Progenitor cell of endocrine pancreas (in vitro differentiated cells): ENCODE data around the gene DUSP22. TPM values are rescaled to one million over a fixed set of nuclear protein-coding genes. Genes with fewer than 3 reads are reported as not detected.

Experiments used
- DNase-seq: peaks from one replicate; pipeline ENCODE4 v3.0.0; 2021; ENCODE audit warnings: low spot score; ENCODE audit not compliant: unreplicated experiment
- H3K27ac Mint-ChIP-seq: 2 replicates; pipeline ENCODE4 v1.8.0; 2021; ENCODE audit warnings: mild to moderate bottlenecking, moderate library complexity, mixed read lengths
- H3K27me3 Mint-ChIP-seq: 2 replicates; pipeline ENCODE4 v1.8.0; 2021; ENCODE audit warnings: mixed read lengths
- H3K36me3 Mint-ChIP-seq: 2 replicates; pipeline ENCODE4 v1.8.0; 2022; ENCODE audit warnings: mixed read lengths; ENCODE audit not compliant: insufficient read depth
- H3K4me1 Mint-ChIP-seq: 2 replicates; pipeline ENCODE4 v1.8.0; 2021; ENCODE audit warnings: low read depth, mixed read lengths
- H3K4me3 Mint-ChIP-seq: 2 replicates; pipeline ENCODE4 v1.8.0; 2021; ENCODE audit warnings: low read depth, mild to moderate bottlenecking, moderate library complexity, mixed read lengths
- H3K9me3 Mint-ChIP-seq: 2 replicates; pipeline ENCODE4 v1.8.0; 2021; ENCODE audit warnings: low read depth, mixed read lengths
- total RNA-seq: library from RNA; stranded (reverse); gene quantifications from 2 replicates; pipeline ENCODE4 v1.2.1, GENCODE V29; 2021
- TF ChIP-seq, protein P1 (sequence below): fragments of 200-600 bp; sonication (generic); IDR thresholded peaks from one replicate; pipeline ENCODE4 v1.5.0; 2021; ENCODE audit warnings: antibody characterized with exemption, mild to moderate bottlenecking; ENCODE audit not compliant: unreplicated experiment

The DUSP22 gene
- total RNA-seq, 1 donor from 2014 or later: 40.4 TPM

DNA sequence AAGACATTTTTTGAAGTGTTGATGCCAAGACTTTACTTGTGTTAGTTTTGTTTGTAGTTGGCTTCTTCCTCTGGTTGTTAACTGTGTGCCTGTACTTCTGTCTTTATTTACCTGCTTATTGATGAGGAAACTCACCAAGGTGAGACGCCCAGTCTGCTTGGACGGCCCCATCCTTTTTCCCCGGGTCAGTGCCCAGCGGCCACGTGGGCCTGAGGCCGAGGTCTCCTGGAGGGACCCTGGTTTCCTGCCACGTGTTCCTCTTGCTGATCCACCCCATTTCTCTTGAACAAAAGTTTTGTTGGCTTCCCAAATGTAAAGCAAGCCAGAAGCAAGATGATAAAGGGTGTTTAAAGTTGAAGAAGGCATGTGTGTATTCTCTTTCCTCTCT is 24.8 kb downstream of the DUSP22 start:
- no peak for DNase-seq
- peaks cover 6% of the 10 kb centered on the region for H3K9me3 Mint-ChIP-seq
- H3K27me3 Mint-ChIP-seq: no peaks in the 10 kb centered on the region
- peaks cover 4% of the 10 kb centered on the region for H3K4me1 Mint-ChIP-seq
- no peak overlapping the region for H3K4me3 Mint-ChIP-seq
- H3K27ac Mint-ChIP-seq: no peak overlapping the region
- TF ChIP-seq, protein P1, sequence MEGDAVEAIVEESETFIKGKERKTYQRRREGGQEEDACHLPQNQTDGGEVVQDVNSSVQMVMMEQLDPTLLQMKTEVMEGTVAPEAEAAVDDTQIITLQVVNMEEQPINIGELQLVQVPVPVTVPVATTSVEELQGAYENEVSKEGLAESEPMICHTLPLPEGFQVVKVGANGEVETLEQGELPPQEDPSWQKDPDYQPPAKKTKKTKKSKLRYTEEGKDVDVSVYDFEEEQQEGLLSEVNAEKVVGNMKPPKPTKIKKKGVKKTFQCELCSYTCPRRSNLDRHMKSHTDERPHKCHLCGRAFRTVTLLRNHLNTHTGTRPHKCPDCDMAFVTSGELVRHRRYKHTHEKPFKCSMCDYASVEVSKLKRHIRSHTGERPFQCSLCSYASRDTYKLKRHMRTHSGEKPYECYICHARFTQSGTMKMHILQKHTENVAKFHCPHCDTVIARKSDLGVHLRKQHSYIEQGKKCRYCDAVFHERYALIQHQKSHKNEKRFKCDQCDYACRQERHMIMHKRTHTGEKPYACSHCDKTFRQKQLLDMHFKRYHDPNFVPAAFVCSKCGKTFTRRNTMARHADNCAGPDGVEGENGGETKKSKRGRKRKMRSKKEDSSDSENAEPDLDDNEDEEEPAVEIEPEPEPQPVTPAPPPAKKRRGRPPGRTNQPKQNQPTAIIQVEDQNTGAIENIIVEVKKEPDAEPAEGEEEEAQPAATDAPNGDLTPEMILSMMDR: no peak
- H3K36me3 Mint-ChIP-seq: no peaks in the 10 kb centered on the region

DNA sequence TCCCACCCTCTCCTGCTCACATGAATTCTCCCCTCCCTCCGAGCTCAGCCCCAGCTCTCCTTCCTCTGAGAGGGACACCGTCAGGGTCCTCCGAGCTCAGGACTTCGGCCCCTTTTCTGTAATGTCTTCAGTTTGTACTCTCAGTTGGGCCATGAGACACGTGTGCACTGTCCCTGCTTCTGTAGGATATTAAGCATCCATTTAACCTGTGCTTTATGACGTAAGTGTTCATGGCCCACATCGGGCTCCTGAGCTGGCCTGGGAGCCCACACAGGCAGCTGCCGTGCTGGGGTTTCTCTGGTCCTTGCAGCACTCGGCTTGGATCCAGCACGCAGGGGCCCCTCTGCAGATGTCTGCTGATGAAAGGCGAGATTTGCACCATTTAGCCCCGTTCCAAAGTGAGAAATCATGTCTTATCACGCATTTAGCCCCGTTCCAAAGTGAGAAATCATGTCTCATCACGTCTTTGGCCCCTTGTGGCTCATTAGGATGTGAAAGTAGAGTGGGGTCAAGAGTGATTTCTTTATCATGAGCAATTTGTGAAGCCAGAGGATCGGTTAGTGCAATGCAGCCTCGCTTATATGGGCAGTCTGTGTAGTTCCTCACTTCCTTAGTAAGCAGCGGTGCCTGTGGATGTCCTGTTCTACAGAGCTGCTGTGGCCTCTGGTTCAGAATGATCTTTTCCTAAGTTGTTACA is 25.3 kb downstream of the DUSP22 start:
- H3K4me3 Mint-ChIP-seq: no peak overlapping the region
- TF ChIP-seq, protein P1: no peak
- H3K4me1 Mint-ChIP-seq: peaks cover 4% of the 10 kb centered on the region
- no peak overlapping the region for H3K27ac Mint-ChIP-seq
- H3K9me3 Mint-ChIP-seq: peaks cover 3% of the 10 kb centered on the region
- H3K36me3 Mint-ChIP-seq: no peaks in the 10 kb centered on the region
- H3K27me3 Mint-ChIP-seq: no peaks in the 10 kb centered on the region
- DNase-seq: no peak

DNA sequence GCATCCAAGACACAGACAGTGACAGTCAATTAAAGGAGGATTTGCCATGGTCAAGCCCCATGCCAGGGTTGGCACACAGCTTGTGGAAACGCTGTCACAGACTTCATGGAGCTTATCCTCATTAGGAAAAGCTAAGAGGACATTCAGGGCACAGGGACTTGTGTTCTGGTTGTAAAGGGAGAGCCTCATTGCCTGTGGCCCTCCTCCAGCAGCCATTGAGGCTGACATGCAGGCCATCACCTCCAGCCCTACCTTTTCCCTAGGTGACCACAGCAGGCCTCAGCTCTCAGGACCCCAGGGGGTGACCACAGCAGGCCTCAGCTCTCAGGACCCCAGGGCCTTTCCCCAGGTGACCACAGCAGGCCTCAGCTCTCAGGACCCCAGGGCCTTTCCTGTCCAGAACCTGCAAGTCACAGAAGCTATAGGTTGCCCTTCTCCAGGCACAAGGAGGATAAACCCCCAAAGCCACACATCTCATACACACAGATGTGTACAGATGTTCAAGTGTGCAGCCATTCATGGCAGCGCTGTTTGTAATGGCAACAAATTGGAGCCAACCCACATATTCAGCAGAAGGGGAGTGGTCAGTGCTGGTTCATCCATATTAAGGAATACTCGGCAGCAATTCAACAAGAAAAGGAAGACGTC is 26.1 kb downstream of the DUSP22 start:
- Mint-ChIP-seq H3K27me3 (no peaks in the 10 kb centered on the region), H3K27ac (no peak overlapping the region), H3K4me1 (peaks cover under 1% of the 10 kb centered on the region), H3K4me3 (no peak overlapping the region), H3K36me3 (no peaks in the 10 kb centered on the region), H3K9me3 (peaks cover 3% of the 10 kb centered on the region)
- TF ChIP-seq, protein P1: no peak
- no peak for DNase-seq

DNA sequence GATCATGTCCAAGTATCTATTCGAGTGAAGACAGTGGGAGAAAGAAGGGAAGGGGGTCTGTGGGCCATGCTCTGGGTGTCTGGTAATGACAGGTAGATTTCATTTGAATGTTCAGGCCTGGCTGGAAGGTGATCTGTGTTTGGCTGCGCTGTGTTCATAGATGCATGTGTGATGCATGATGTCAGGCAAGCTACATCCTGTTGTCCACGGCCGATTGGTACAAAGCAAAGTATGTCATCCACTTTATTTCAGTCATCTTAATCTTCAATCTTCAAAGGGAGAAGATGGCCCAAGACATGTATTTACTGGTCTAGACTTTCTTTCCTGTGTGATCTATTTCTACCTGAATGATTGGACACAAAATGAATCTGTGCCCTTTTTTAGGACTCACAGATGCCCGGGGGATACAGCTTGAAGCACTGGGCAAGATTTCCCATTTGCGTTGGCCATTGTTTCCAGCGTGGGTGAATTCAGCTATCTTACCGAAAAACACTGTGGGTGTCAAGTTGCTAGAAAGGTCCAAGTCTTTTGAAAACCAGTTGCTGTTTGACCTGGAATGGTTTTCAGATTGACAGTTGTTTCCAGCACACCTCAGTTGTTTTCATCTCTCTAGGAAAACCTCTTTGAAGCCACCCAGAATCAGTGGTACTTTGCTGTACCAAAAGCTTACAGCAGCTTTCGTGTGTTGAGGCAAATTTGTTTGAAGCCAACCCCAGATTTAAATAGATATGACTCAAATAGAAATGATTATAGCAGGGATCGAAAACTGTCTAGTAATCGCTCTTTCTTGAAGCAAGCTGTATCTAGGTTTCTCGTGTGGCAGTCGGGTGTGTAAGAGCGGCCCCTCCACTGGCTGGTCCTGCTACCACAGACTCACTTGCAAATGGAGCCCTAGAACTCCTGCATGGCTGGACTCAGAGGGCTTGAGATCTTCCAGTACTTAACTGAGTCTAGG is 27.2 kb downstream of the DUSP22 start:
- Mint-ChIP-seq H3K36me3 (no peaks in the 10 kb centered on the region), H3K9me3 (peaks cover 3% of the 10 kb centered on the region), H3K27ac (no peak overlapping the region), H3K4me3 (no peak overlapping the region), H3K4me1 (no peaks in the 10 kb centered on the region), H3K27me3 (no peaks in the 10 kb centered on the region)
- DNase-seq: no peak
- TF ChIP-seq, protein P1: no peak
